SH-SY5Y (cell line): Measurements from ENCODE around the gene RNF103.

Experiments
- GATA2 ChIP-seq: IDR thresholded peaks from 2 replicates; pipeline ENCODE4 v1.6.1; 2011; ENCODE audit warnings: mild to moderate bottlenecking, low read depth, low read length
- GATA3 ChIP-seq: IDR thresholded peaks from 2 replicates; pipeline ENCODE4 v1.6.1; 2011; ENCODE audit warnings: low read depth, mild to moderate bottlenecking, low read length, moderate library complexity

DNA sequence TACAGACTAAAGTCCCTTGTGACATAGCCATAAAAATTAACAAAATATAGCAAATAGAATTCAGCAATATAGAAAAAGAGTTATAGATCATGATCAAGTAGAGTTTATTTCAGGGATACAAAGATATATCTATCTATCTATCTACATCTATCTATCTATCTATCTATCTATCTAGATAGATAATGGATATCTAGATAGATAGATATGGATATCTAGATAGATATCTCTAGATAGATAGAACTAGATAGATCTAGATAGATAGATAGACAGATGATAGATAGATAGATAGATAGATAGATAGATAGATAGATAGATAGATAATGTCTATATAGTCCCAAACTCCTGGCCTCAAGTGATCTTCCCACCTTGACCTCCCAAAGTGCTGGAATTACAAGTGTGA is 43.1 kb downstream of the RNF103 start:
- TF ChIP-seq GATA2, result no peak
- no peak for TF ChIP-seq GATA3
